H1 (cell line): ENCODE results near the gene PLXNA4. TPM values are rescaled to one million over a fixed set of nuclear protein-coding genes. Genes with fewer than 3 reads are reported as not detected.

Experiments used
- CTCF ChIA-PET: fragments of 300-600 bp; sonication (Branson Sonifier 250); formaldehyde crosslinking; loops from one replicate; lab custom pipeline; 2021; ENCODE audit not compliant: partially characterized antibody; lab: Charles Lee
- POLR2A ChIA-PET: fragments of 300-600 bp; sonication (Branson Sonifier 250); formaldehyde crosslinking; loops from one replicate; lab custom pipeline; 2021; ENCODE audit warnings: inconsistent platforms; ENCODE audit not compliant: partially characterized antibody; lab: Charles Lee
- DNase-seq, 2 experiments: peaks; one replicate each; pipeline versions ENCODE4 v3.0.0 to v3.0.0-alpha.2; 2010 to 2022; ENCODE audit warnings: low spot score in 2 of 2, low read depth in 1 of 2, mixed read lengths in 1 of 2
- FAIRE-seq: peaks from 2 replicates; lab custom pipeline; 2011; peaks lifted over from hg19 to GRCh38; lab: Jason Lieb, UNC
- H2AFZ ChIP-seq: 2 replicates; pipeline ENCODE4 v1.8.1; 2012; ENCODE audit warnings: low read length, inconsistent platforms
- H2AK5ac ChIP-seq: 2 replicates; pipeline ENCODE4 v1.6.1; 2013; ENCODE audit warnings: low read depth, low read length
- H2BK120ac ChIP-seq: replicated peaks from 2 replicates; pipeline ENCODE3; 2013; ENCODE audit warnings: low read depth, low read length, inconsistent platforms
- H2BK12ac ChIP-seq: 2 replicates; pipeline ENCODE4 v1.6.1; 2013; ENCODE audit warnings: low read depth, low read length
- H2BK15ac ChIP-seq: 2 replicates; pipeline ENCODE4 v1.6.1; 2013; ENCODE audit warnings: low read length
- H2BK20ac ChIP-seq: 2 replicates; pipeline ENCODE4 v1.6.1; 2013; ENCODE audit warnings: low read length
- H2BK5ac ChIP-seq: 2 replicates; pipeline ENCODE4 v1.6.1; 2013; ENCODE audit warnings: low read depth, low read length
- H3K14ac ChIP-seq: 2 replicates; pipeline ENCODE4 v1.6.1; 2013; ENCODE audit warnings: inconsistent platforms; ENCODE audit not compliant: insufficient read length
- H3K18ac ChIP-seq: 2 replicates; pipeline ENCODE4 v1.6.1; 2013; ENCODE audit warnings: low read length; ENCODE audit errors: extremely low read depth
- H3K23ac ChIP-seq: 2 replicates; pipeline ENCODE4 v1.6.1; 2013; ENCODE audit warnings: inconsistent platforms; ENCODE audit not compliant: insufficient read length
- H3K23me2 ChIP-seq: 2 replicates; pipeline ENCODE4 v1.6.1; 2013; ENCODE audit warnings: low read depth, low read length
- H3K27ac ChIP-seq: 2 replicates; pipeline ENCODE4 v1.6.1; 2011; ENCODE audit warnings: low read depth, low read length, inconsistent platforms
- H3K27me3 ChIP-seq, 4 experiments: replicated peaks in 1 of 4; 1 replicate in 1 of 4; 2 replicates in 3 of 4; pipeline versions ENCODE4 v1.6.1 to v1.8.1; 2011 to 2013; ENCODE audit warnings: low read length in 3 of 4, mild to moderate bottlenecking in 3 of 4, inconsistent platforms in 2 of 4, mixed read lengths in 2 of 4, moderate library complexity in 1 of 4; ENCODE audit not compliant: control insufficient read depth in 3 of 4, insufficient read depth in 3 of 4; ENCODE audit errors: extremely low read depth in 1 of 4
- H3K36me3 ChIP-seq, 4 experiments: 2 replicates each; pipeline versions ENCODE4 v1.6.1 to v1.8.1; 2011 to 2013; ENCODE audit warnings: mild to moderate bottlenecking in 4 of 4, low read length in 3 of 4, moderate library complexity in 2 of 4, control low read depth in 1 of 4, inconsistent platforms in 1 of 4; ENCODE audit not compliant: insufficient read depth in 4 of 4, control insufficient read depth in 2 of 4
- H3K4ac ChIP-seq: replicated peaks from 2 replicates; pipeline ENCODE3; 2013; ENCODE audit warnings: low read length, low read depth, mixed read lengths, inconsistent platforms; ENCODE audit not compliant: insufficient read length
- H3K4me1 ChIP-seq, 4 experiments: replicated peaks in 1 of 4; 1 replicate in 1 of 4; 2 replicates in 3 of 4; pipeline versions ENCODE4 v1.6.1 to v1.8.1; 2011 to 2013; ENCODE audit warnings: low read length in 3 of 4, inconsistent platforms in 2 of 4, mixed read lengths in 1 of 4; ENCODE audit not compliant: insufficient read depth in 4 of 4, control insufficient read depth in 3 of 4
- H3K4me2 ChIP-seq, 2 experiments: 2 replicates each; pipeline versions ENCODE4 v1.6.1 to v1.8.1; 2011 to 2013; ENCODE audit warnings: low read depth in 2 of 2, low read length in 2 of 2, control low read depth in 1 of 2, inconsistent platforms in 1 of 2, mild to moderate bottlenecking in 1 of 2; ENCODE audit not compliant: insufficient read depth in 1 of 2
- H3K4me3 ChIP-seq, 4 experiments: fragments of 200-600, 300-600 bp in 1 of 4; sonication (generic), shearing (Covaris generic), sonication (Bioruptor Twin) in 1 of 4; 2 replicates each; pipeline versions ENCODE4 v1.5.1 to v1.8.1; 2011 to 2016; ENCODE audit warnings: low read length in 4 of 4, low read depth in 3 of 4, control low read depth in 2 of 4, inconsistent platforms in 2 of 4, mild to moderate bottlenecking in 2 of 4, mixed read lengths in 1 of 4, moderate library complexity in 1 of 4; ENCODE audit not compliant: insufficient read depth in 2 of 4; ENCODE audit errors: extremely low read depth in 1 of 4
- H3K56ac ChIP-seq: replicated peaks from 2 replicates; pipeline ENCODE3; 2013; ENCODE audit warnings: low read depth, mild to moderate bottlenecking, mixed read lengths, low read length, inconsistent platforms; ENCODE audit not compliant: insufficient read length
- H3K79me1 ChIP-seq: 2 replicates; pipeline ENCODE4 v1.6.1; 2013; ENCODE audit warnings: low read depth, low read length, control low read depth
- H3K79me2 ChIP-seq, 2 experiments: 2 replicates each; pipeline versions ENCODE4 v1.6.1 to v1.8.1; 2012 to 2013; ENCODE audit warnings: low read length in 2 of 2, mild to moderate bottlenecking in 2 of 2, inconsistent platforms in 1 of 2; ENCODE audit not compliant: insufficient read depth in 2 of 2, control insufficient read depth in 1 of 2
- H3K9ac ChIP-seq, 4 experiments: replicated peaks in 1 of 4; 1 replicate in 1 of 4; 2 replicates in 3 of 4; pipeline versions ENCODE4 v1.6.1 to v1.8.1; 2011 to 2013; ENCODE audit warnings: low read depth in 3 of 4, low read length in 3 of 4, control low read depth in 2 of 4, mild to moderate bottlenecking in 2 of 4, moderate library complexity in 2 of 4, inconsistent platforms in 1 of 4; ENCODE audit errors: extremely low read depth in 1 of 4
- H3K9me3 ChIP-seq, 2 experiments: 2 replicates each; pipeline versions ENCODE4 v1.6.1 to v1.8.1; 2012 to 2013; ENCODE audit warnings: mild to moderate bottlenecking in 2 of 2, moderate library complexity in 2 of 2, control low read depth in 1 of 2, inconsistent platforms in 1 of 2, low read depth in 1 of 2, low read length in 1 of 2, mixed read lengths in 1 of 2; ENCODE audit not compliant: insufficient read depth in 2 of 2
- H4K20me1 ChIP-seq, 2 experiments: replicated peaks in 1 of 2; 2 replicates each; pipeline versions ENCODE3 to v1.8.1; 2011 to 2013; ENCODE audit warnings: inconsistent platforms in 2 of 2, low read length in 2 of 2, mild to moderate bottlenecking in 1 of 2; ENCODE audit not compliant: insufficient read depth in 2 of 2, control insufficient read depth in 1 of 2
- H4K5ac ChIP-seq: 2 replicates; pipeline ENCODE4 v1.6.1; 2013; ENCODE audit warnings: low read length, low read depth, mixed read lengths, inconsistent platforms; ENCODE audit not compliant: insufficient read length
- H4K8ac ChIP-seq: 2 replicates; pipeline ENCODE4 v1.8.0; 2013; ENCODE audit warnings: mild to moderate bottlenecking, moderate library complexity, low read length, inconsistent platforms; ENCODE audit not compliant: insufficient read depth; ENCODE audit errors: extremely low read depth
- H4K91ac ChIP-seq: replicated peaks from 2 replicates; pipeline ENCODE3; 2013; ENCODE audit warnings: low read length, mixed read lengths, inconsistent platforms; ENCODE audit not compliant: insufficient read length
- ASH2L ChIP-seq: fragments of 200-600, 300-600 bp; sonication (generic); IDR thresholded peaks from one replicate; pipeline ENCODE4 v1.7.1; 2017; ENCODE audit warnings: low read length
- BRCA1 ChIP-seq: IDR thresholded peaks from 2 replicates; pipeline ENCODE4 v1.6.1; 2012; ENCODE audit warnings: low read depth, low read length, improper control_type of control experiment
- FOSL1 ChIP-seq: IDR thresholded peaks from 2 replicates; pipeline ENCODE4 v1.6.1; 2011; ENCODE audit warnings: mild to moderate bottlenecking, low read depth, low read length, moderate library complexity; ENCODE audit not compliant: insufficient read depth
- GTF2F1 ChIP-seq: IDR thresholded peaks from 2 replicates; pipeline ENCODE4 v1.6.1; 2012; ENCODE audit warnings: low read depth, low read length, improper control_type of control experiment, borderline replicate concordance
- POLR2AphosphoS5 ChIP-seq: IDR thresholded peaks from 2 replicates; pipeline ENCODE4 v1.6.1; 2011; ENCODE audit warnings: low read depth, low read length
- RBBP5 ChIP-seq: IDR thresholded peaks from 2 replicates; pipeline ENCODE4 v1.7.1; 2012; ENCODE audit warnings: low read depth, mild to moderate bottlenecking, inconsistent platforms, low read length, moderate library complexity, borderline replicate concordance
- RNF2 ChIP-seq: fragments of 200-900, 300-1000 bp; sonication (generic); IDR thresholded peaks from 2 replicates; pipeline ENCODE4 v1.7.1; 2016; ENCODE audit warnings: borderline replicate concordance, low read depth, mild to moderate bottlenecking, antibody characterized with exemption, low read length; ENCODE audit not compliant: poor library complexity, severe bottlenecking; ENCODE audit errors: missing control alignments
- RXRA ChIP-seq: IDR thresholded peaks from 2 replicates; pipeline ENCODE4 v1.6.1; 2011; ENCODE audit warnings: low read depth, mild to moderate bottlenecking, low read length, moderate library complexity; ENCODE audit not compliant: insufficient read depth
- SIN3A ChIP-seq, 2 experiments: IDR thresholded peaks in 1 of 2; conservative IDR thresholded peaks in 1 of 2; 2 replicates each; pipeline ENCODE4 v1.6.1; 2011 to 2012; ENCODE audit warnings: low read length in 2 of 2, improper control_type of control experiment in 1 of 2, low read depth in 1 of 2, mild to moderate bottlenecking in 1 of 2
- SP2 ChIP-seq: IDR thresholded peaks from 2 replicates; pipeline ENCODE4 v1.6.1; 2012; ENCODE audit warnings: mild to moderate bottlenecking, low read length, inconsistent platforms
- SP4 ChIP-seq: IDR thresholded peaks from 2 replicates; pipeline ENCODE4 v1.6.1; 2012; ENCODE audit warnings: low read length, inconsistent platforms
- SRF ChIP-seq: IDR thresholded peaks from 2 replicates; pipeline ENCODE4 v1.6.1; 2011; ENCODE audit warnings: mild to moderate bottlenecking, low read depth, low read length, moderate library complexity
- WGBS, 2 experiments: shearing (Covaris generic) in 1 of 2; methylation state at CpG; one replicate each; pipeline versions ENCODE4 v1.1.6 to v1.1.7; 2013 to 2015; ENCODE audit warnings: low lambda C conversion rate in 2 of 2, mixed read lengths in 2 of 2, inconsistent platforms in 1 of 2, low coverage in 1 of 2, missing lambda C conversion rate in 1 of 2; ENCODE audit not compliant: insufficient replicate concordance in 2 of 2, insufficient coverage in 1 of 2, insufficient read length in 1 of 2; ENCODE audit errors: extremely low coverage in 1 of 2, missing lambda C conversion rate in 1 of 2; 5-methylcytosine and 5-hydroxymethylcytosine counted together
- polyA plus RNA-seq, 7 experiments: library from polyadenylated mRNA; depleted of rRNA in 3 of 7; stranded (reverse) in 5 of 7; unstranded in 2 of 7; fragments of >200 nt in 5 of 7; fragments of 200-250 nt in 2 of 7; gene quantifications; 1 replicate in 5 of 7; 2 replicates in 1 of 7; 4 replicates in 1 of 7; pipeline versions ENCODE4 v1.2.1 to v1.2.3, GENCODE V29; 2011 to 2013; ENCODE audit warnings: missing spikeins in 2 of 7, mixed read lengths in 2 of 7
- total RNA-seq: library from RNA; stranded (reverse); fragmentation: NEBNext Ultra II Directional; extraction: Animal tissue kit (Norgen Biotek cat#: 25700); gene quantifications from 2 replicates; pipeline ENCODE4 v1.2.1, GENCODE V29; 2021
- TF ChIP-seq, protein P1 (sequence below): IDR thresholded peaks from 2 replicates; pipeline ENCODE4 v1.6.1; 2012; ENCODE audit warnings: inconsistent platforms

Gene PLXNA4
- total and polyA plus RNA-seq, 2 of the 8 experiments (the other 6 are each of a cell fraction or from before 2014, with no cell fraction given), result 0.76 to 0.79 TPM

GRCh38 chr7:132572526-132572925 lies 3.7 kb downstream of the PLXNA4 start:
- CTCF ChIA-PET, result interaction anchor here (0.6 to 2.7 kb wide), 8 partner anchors 31 to 1458 kb away, joined by 3 to 15 read pairs (median 4); no protein-coding TSS in a partner anchor
- Histone ChIP-seq H2BK15ac (no peak overlapping the region), H3K4me1 (peaks cover 12 to 43% (median 24%) of the 10 kb centered on the region in 4 experiments), H3K18ac (peak overlapping the region; percentile 24; the same call in 1 of the 2 replicates), H3K56ac (no peak overlapping the region), H3K9ac (no peak overlapping the region), H3K4me3 (peak overlapping the region in 1 of 4 experiments; percentile 67; a peak in 1 of 8 replicates), H2BK20ac (no peak overlapping the region), H3K4me2 (peak overlapping the region; percentile 74 to 98; a peak in 3 of 4 replicates), H3K79me1 (no peaks in the 10 kb centered on the region), H3K14ac (no peak overlapping the region), H3K4ac (no peak overlapping the region), H3K23ac (no peak overlapping the region), H2AK5ac (no peak overlapping the region), H2BK5ac (no peak overlapping the region), H4K20me1 (peaks cover 0 to 4% of the 10 kb centered on the region in 2 experiments), H2BK120ac (no peak overlapping the region), H3K9me3 (no peaks in the 10 kb centered on the region; a peak in 1 of 4 replicates), H2AFZ (no peak overlapping the region), H3K36me3 (peaks cover 0 to 4% (median 0%) of the 10 kb centered on the region in 4 experiments; a peak in 1 of 8 replicates), H4K8ac (no peak overlapping the region), H3K27ac (no peak overlapping the region), H2BK12ac (no peak overlapping the region), H3K79me2 (no peaks in the 10 kb centered on the region), H4K91ac (no peak overlapping the region), H3K27me3 (peaks cover 49 to 70% (median 60%) of the 10 kb centered on the region in 4 experiments), H4K5ac (no peak overlapping the region), H3K23me2 (peaks cover 11% of the 10 kb centered on the region; the same call in 1 of the 2 replicates)
- POLR2A ChIA-PET, result interaction anchor here (0.8 kb wide), 1 partner anchor 664 kb away, joined by 3 read pairs; no protein-coding TSS in a partner anchor
- DNase-seq, result no peak
- FAIRE-seq, result no peak
- 39% methylated on average over 3 of the region's 3 CpGs; no CpG with 5 or more reads in 1 of the 2 experiments for WGBS, 2 experiments
- TF ChIP-seq RNF2 (no peak), POLR2AphosphoS5 (no peak), GTF2F1 (no peak), FOSL1 (no peak), RXRA (no peak), SP4 (no peak), SIN3A (conservative IDR thresholded peaks at IDR 0.05 in 1 of 2, IDR thresholded peaks at IDR 0.05 in 1 of 2; ENCODE audit: low read depth in 1 of 2, low read length in 2 of 2) (no peak), ASH2L (no peak), RBBP5 (no peak), SP2 (no peak), SRF (no peak), BRCA1 (no peak)
- TF ChIP-seq, protein P1, sequence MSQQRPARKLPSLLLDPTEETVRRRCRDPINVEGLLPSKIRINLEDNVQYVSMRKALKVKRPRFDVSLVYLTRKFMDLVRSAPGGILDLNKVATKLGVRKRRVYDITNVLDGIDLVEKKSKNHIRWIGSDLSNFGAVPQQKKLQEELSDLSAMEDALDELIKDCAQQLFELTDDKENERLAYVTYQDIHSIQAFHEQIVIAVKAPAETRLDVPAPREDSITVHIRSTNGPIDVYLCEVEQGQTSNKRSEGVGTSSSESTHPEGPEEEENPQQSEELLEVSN, result no peak
